ENCODE results near the gene TMEM47.

TMEM47 gene

DNA sequence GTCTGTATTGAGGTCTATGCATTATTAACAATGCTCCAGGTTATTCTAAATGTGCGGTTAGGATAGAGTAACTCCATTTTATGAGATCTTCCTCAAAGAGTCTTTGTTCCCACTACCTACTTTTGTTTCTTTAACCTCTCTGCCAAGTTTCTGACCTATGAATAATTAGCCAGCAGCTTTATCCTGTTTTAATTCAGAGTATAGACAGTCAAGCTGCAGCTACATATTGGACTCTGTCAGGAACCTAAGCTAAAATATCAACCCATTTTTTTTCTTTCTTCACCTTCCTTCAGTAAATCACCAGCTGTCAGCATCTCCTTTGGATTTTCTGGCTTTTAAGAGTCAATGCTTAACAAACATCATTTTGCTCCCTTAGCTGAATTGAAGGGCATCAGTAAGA is 72.3 kb downstream of the TMEM47 start:
- no peak for DNase-seq

DNA sequence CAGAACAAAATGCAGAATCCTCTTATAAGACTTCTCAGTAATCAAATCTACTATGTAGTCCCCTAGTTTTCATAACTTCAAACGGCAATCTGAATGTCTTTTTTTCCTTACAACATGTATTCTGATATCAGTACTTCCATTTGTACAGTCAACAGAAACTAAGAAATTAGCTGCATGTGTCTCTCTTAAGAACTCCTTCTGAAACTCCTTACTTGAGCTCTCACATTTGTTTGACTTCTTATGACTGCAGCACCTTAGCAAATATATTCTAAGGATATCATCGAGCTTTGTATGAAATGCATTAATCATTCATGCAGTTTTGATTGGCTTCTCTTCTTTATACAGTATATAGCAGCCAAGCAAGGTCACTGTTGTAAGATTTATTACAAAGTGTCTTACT is 77.0 kb downstream of the TMEM47 start:
- no peak for DNase-seq

DNA sequence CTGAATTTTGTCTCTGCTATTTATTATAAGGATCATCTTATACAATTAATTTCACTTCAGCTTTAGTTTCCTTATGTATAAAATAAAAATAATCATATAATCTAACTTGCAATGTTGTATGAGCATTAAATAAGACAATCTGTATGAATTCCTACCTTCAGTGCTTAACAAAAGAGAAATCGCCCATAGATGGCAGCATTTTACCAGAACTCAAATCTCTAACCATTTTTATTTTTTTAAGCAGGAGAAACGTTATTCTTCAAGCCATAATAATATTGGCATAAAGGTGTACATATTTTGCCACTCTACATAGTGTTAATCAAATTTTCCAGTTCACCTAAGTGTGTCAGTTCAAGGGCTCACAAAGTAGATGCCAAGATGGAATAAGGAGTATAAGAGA is 78.8 kb downstream of the TMEM47 start:
- DNase-seq = peak; percentile 41

Measured in fibroblast of skin of right quadriceps (primary cell).